Mesothelial cell of epicardium (in vitro differentiated cells): ENCODE data around the gene MYO3A. TPM values are rescaled to one million over a fixed set of nuclear protein-coding genes. Genes with fewer than 3 reads are reported as not detected.

Experiments used
- DNase-seq, 2 experiments: peaks; one replicate each; pipeline ENCODE4 v3.0.0; 2021; ENCODE audit warnings: low spot score in 2 of 2; ENCODE audit not compliant: unreplicated experiment in 2 of 2
- H3K27ac Mint-ChIP-seq: 2 replicates; pipeline ENCODE4 v1.8.0; 2021; ENCODE audit warnings: mixed read lengths
- H3K27me3 Mint-ChIP-seq: 2 replicates; pipeline ENCODE4 v1.8.0; 2021; ENCODE audit warnings: low read depth, mixed read lengths
- H3K36me3 Mint-ChIP-seq: 2 replicates; pipeline ENCODE4 v1.8.0; 2021; ENCODE audit warnings: mixed read lengths
- H3K4me1 Mint-ChIP-seq: 2 replicates; pipeline ENCODE4 v1.8.0; 2021; ENCODE audit warnings: mixed read lengths
- H3K4me3 Mint-ChIP-seq: 2 replicates; pipeline ENCODE4 v1.8.0; 2021; ENCODE audit warnings: mild to moderate bottlenecking, moderate library complexity, mixed read lengths
- H3K9me3 Mint-ChIP-seq: 2 replicates; pipeline ENCODE4 v1.8.0; 2021; ENCODE audit warnings: mixed read lengths
- total RNA-seq: library from RNA; stranded (reverse); gene quantifications from 3 replicates; pipeline ENCODE4 v1.2.1, GENCODE V29; 2021
- TF ChIP-seq, protein P1 (sequence below): fragments of 200-600 bp; sonication (generic); IDR thresholded peaks from one replicate; pipeline ENCODE4 v1.5.0; 2021; ENCODE audit warnings: antibody characterized with exemption; ENCODE audit not compliant: unreplicated experiment

The MYO3A gene
- total RNA-seq, 1 donor from 2014 or later: 4.7 TPM

DNA sequence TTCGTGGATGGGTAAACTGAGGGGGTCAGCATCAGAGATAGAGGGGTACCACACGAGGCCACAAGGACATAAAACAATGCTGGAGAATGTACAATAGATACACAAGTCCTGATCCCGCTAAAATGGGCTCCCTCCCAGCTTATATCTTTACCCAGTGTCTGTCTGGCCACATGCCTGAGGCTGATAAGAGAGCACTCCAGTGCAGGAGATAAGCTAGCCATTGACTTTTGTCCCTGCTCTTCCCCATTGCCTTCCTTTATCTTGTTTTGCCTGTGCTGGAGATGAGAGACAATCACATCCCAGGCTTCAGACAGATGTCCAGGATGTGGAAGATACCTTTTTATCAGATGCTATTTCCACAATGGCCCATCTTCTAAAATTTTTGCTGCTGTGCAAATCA is 288.5 kb downstream of the MYO3A start:
- no peak overlapping the region for H3K4me3 Mint-ChIP-seq

GRCh38 chr10:26225322-26225721 is 291.3 kb downstream of the MYO3A start:
- Mint-ChIP-seq H3K27me3 (peaks cover 81% of the 10 kb centered on the region), H3K4me1 (no peaks in the 10 kb centered on the region)

More for the DNA sequence above, 288.5 kb downstream of the MYO3A start:
- TF ChIP-seq, protein P1, sequence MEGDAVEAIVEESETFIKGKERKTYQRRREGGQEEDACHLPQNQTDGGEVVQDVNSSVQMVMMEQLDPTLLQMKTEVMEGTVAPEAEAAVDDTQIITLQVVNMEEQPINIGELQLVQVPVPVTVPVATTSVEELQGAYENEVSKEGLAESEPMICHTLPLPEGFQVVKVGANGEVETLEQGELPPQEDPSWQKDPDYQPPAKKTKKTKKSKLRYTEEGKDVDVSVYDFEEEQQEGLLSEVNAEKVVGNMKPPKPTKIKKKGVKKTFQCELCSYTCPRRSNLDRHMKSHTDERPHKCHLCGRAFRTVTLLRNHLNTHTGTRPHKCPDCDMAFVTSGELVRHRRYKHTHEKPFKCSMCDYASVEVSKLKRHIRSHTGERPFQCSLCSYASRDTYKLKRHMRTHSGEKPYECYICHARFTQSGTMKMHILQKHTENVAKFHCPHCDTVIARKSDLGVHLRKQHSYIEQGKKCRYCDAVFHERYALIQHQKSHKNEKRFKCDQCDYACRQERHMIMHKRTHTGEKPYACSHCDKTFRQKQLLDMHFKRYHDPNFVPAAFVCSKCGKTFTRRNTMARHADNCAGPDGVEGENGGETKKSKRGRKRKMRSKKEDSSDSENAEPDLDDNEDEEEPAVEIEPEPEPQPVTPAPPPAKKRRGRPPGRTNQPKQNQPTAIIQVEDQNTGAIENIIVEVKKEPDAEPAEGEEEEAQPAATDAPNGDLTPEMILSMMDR: no peak
- H3K27me3 Mint-ChIP-seq: peaks cover 91% of the 10 kb centered on the region
- H3K9me3 Mint-ChIP-seq: no peaks in the 10 kb centered on the region
- no peak for DNase-seq
- no peak overlapping the region for H3K27ac Mint-ChIP-seq
- peaks cover 3% of the 10 kb centered on the region for H3K4me1 Mint-ChIP-seq
- no peaks in the 10 kb centered on the region for H3K36me3 Mint-ChIP-seq

GRCh38 chr10:26227786-26228185 is 293.8 kb downstream of the MYO3A start:
- TF ChIP-seq, protein P1: no peak
- no peak overlapping the region for H3K27ac Mint-ChIP-seq
- no peak overlapping the region for H3K4me3 Mint-ChIP-seq
- H3K4me1 Mint-ChIP-seq: no peaks in the 10 kb centered on the region
- DNase-seq: no peak
- no peaks in the 10 kb centered on the region for H3K9me3 Mint-ChIP-seq
- H3K27me3 Mint-ChIP-seq: peaks cover 58% of the 10 kb centered on the region
- H3K36me3 Mint-ChIP-seq: no peaks in the 10 kb centered on the region

More at GRCh38 chr10:26225322-26225721, 291.3 kb downstream of the MYO3A start:
- no peak overlapping the region for H3K27ac Mint-ChIP-seq
- no peak for DNase-seq
- no peak overlapping the region for H3K4me3 Mint-ChIP-seq
- H3K9me3 Mint-ChIP-seq: no peaks in the 10 kb centered on the region
- TF ChIP-seq, protein P1: no peak
- H3K36me3 Mint-ChIP-seq: no peaks in the 10 kb centered on the region

DNA sequence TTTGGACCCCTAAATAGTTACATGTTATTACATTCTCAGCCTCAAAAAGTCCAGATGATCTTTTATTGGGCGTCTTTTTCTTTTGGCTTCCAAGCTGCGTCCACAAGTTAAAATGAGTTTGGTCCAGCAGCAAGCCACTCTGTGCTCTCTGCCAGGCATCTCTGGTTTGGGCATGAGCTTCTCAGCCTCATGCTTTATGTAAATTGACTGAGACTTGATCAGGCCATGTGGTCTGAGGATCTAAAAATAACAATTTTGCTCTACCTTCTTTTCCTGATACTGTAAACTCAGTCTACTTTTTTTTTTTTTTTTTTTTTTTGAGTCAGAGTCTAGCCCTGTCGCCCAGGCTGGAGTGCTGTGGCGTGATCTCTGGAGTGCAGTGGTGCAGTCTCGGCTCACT is 298.1 kb downstream of the MYO3A start:
- H3K27me3 Mint-ChIP-seq: peaks cover 29% of the 10 kb centered on the region
- no peaks in the 10 kb centered on the region for H3K36me3 Mint-ChIP-seq
- peaks cover 10% of the 10 kb centered on the region for H3K4me1 Mint-ChIP-seq
- TF ChIP-seq, protein P1: no peak
- no peaks in the 10 kb centered on the region for H3K9me3 Mint-ChIP-seq
- H3K4me3 Mint-ChIP-seq: no peak overlapping the region
- DNase-seq: no peak
- no peak overlapping the region for H3K27ac Mint-ChIP-seq

DNA sequence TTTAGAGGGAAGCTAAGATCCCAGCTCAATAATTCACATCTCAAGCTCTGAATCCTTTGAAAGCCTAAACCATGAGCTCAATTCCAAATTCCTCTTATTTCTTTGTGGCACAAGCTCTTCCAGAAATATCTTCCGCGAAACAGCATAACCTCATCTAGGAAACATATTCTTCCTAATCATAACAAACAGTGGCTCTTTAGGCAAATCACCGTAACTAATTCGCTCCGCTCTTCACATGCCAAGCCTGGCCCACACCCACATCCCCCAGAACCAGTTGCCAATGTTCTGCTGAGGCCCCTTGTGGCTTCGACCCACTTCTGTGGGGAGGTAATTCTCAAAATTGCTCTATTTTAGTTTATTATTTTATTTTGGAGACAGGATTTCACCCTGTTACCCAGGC is 301.7 kb downstream of the MYO3A start:
- Mint-ChIP-seq H3K27me3 (peaks cover 31% of the 10 kb centered on the region), H3K36me3 (no peaks in the 10 kb centered on the region)
- DNase-seq: no peak

More for the DNA sequence above, 301.7 kb downstream of the MYO3A start:
- peaks cover 10% of the 10 kb centered on the region for H3K4me1 Mint-ChIP-seq
- no peaks in the 10 kb centered on the region for H3K9me3 Mint-ChIP-seq
- no peak overlapping the region for H3K4me3 Mint-ChIP-seq
- H3K27ac Mint-ChIP-seq: no peak overlapping the region
- TF ChIP-seq, protein P1: no peak
